Activated naive CD4-positive, alpha-beta T cell treated with Interleukin-2 at 50 U/mL for 16 hours (primary cell): ENCODE results near the gene CTSL.

Experiments used
- DNase-seq: peaks from one replicate; pipeline ENCODE4 v3.0.0-alpha.2; 2020

The CTSL gene

GRCh38 chr9:87725900-87726709 is at the start of gene CTSL:
Gene CTSL, plus strand, starts transcription at chr9:87726119. Its CDS starts 1,485 bp downstream, at chr9:87727604.
- peak; percentile 60 for DNase-seq

DNA sequence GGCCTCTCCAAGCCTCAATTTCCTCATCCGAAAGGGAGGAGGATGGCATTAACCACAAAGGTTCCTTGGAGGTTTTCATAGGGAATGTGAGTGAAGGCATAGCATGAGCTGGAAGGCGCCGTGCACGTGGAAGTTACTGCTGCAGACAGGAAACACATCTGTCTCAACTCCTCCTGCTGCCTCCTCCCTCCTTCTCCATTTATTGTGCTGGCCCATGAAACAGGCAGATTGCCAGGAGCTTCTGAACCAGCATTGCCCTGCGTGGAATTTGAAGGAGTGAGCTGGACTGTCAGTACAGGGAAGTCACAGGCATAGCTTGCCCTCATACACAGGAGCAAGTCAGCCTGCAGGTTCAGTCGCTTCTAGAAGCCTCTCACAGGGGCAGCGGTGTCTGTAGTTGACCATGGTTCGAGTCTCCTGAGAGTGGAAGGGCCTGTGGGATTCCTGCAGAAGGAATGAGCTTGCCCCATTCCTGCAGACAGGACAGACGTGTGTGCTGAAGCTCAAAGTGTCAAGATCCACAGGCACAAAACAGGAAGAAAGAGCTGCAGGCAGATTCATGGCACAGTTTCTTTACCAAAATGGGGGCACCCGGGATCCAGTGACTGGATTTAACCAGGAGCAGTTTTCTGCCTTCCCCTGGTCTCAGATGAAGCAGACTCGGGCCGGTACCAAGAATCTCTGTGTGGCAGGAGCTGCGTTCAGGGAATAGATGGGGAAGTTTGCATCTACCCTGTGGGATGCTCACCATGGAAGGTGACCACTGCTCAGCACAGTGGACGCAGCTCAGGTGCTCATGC is 48.7 kb upstream of the CTSL start:
- no peak for DNase-seq

DNA sequence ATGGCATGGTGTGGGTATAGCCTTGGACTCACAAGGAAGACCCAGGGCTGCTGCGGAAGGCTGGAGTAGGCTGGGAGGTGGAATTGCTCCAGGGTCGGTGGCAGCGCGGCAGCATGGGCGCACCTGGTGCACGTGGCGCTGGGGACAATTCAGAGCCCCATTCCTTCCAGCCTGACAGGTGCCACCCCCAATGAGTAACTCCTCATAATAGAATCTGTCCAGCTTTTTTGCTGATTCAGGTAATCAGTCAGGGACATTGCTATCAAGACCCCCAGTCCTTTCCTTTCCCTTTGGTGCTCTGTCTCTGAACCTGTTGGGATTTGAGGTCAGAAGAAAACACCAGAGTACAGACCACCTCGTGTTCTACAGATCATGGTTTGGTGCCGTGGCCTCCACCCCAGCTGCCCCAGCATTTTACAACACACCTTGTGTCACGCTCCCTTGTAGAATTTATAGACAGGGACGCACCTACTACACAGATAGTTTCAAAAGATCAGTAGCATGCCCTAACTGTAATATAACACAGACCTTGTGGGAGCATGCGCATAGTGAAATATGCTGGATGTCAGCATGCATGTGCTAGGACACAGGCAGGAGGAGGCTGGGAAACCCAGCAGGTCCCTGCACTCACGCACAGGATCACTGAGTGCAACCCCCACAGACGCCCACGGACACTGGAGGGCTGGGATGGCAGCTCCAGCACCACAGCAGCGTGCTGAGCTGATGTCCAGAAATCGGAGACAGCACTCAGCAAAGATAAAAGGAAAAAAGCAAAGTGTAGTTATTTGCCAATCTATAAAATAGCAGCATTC is 47.9 kb upstream of the CTSL start:
- no peak for DNase-seq

DNA sequence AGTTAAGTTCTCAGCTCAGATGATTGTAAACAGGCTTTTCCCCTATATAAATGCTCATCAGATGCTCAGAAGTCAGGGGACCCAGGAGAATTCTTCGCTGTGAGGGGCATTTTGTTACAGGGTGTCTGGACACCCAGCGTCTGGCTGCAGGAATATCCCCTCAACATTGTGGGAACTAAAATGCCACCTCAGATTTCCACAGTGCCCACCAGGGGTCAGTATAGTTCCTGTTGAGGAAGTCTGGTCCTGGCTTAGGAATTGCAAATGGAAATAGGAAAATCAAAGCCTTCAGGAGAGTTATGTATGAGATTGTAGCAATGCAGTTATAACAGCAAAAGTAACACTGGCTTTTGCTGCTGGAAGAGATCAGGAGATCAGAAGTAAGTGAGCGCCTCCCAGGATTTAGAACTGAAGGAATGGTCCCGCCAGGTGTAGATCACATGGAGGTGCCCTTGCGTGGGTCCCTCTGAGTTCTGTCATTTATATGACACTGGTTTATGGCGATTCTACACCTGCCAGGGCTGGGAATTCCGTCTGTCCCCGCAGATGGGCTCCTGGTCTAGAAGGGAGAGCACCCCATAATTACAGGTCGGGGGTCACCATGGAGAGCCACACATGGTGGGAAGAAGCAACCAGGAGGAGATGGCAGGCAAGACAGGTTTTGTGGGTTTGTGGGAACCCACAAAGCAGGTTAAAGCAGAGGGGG is 47.1 kb upstream of the CTSL start:
- DNase-seq, result peak; percentile 23

- DNase-seq, result no peak
Observed at GRCh38 chr9:87681271-87682061, 44.5 kb upstream of the CTSL start.

DNA sequence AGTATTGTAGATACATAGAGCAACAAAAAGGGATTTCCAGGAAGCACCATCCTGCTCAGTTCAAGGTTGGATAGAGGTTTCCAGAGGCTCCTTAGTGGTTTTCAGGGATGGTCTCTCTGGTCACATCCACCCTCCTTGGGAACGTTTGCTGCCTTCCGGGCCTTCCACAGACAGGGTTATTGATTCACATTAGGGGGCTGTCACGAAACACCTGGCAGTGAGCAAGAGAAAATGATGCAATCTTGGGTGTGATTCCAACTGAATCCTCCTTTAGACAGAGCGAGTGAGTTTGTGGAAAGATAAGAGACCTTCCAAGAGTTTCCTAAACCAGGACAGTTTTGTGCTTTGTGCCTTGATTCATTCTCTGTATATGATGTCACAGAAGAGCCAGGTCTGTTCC is 43.8 kb upstream of the CTSL start:
- DNase-seq, result no peak

DNA sequence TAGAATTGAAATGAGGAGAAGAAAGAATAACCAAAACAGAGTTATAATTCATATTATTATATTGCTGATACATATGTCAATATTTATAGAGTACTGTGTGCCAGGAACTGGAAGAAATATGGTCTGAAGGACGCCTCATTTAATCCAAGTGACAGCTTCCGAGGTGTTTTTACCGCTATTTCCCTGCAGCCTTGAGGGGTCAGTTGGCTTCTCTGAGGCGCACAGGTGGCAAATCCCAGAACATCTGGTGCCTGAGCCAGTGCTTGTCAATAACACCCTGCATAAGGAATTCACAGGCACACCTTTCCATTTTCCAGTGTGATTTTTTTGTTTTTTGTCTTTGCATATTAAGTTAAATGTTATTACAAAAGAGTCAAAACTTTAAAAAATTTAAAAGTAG is 43.3 kb upstream of the CTSL start:
- no peak for DNase-seq

GRCh38 chr9:87683751-87684626 is 41.9 kb upstream of the CTSL start:
- no peak for DNase-seq

GRCh38 chr9:87684627-87685219 is 41.2 kb upstream of the CTSL start:
- no peak for DNase-seq

- no peak for DNase-seq
Observed at GRCh38 chr9:87685441-87685840, 40.5 kb upstream of the CTSL start.

DNA sequence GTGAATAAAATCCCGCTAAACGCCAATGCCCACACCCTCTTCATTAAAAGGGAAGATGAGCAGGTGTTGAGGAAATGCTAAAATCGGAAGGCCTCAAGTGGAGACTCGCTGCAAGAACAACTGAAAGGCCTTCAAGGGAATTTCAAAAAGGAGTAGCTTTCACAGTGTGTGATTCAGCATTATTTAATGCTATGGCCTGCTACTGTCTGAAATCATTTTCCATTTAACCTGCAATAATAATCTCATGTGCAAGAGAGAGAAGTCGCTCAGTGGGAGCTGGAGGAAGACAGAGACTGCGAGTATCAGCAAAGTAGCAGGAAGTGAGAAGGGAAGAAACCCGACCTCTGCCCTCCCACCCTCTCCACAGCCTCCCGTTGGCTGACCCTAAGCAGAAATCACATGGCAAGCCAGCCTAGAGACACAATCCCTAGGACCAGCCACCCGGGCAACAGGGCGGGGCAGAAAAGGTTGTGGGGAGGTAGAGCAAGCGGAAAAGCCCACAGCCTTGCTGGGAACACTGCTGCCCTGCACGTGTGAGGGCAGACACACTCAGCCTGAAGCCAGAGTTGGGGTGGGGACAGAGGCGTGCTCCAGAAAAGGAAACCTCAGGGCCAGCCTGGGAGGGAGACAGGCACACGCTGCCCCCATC is 39.9 kb upstream of the CTSL start:
- no peak for DNase-seq

GRCh38 chr9:87686520-87687090 is 39.3 kb upstream of the CTSL start:
- DNase-seq, result no peak

GRCh38 chr9:87687207-87687606 is 38.7 kb upstream of the CTSL start:
- DNase-seq, result no peak

- DNase-seq, result no peak
Observed at GRCh38 chr9:87694236-87694755, 31.6 kb upstream of the CTSL start.

DNA sequence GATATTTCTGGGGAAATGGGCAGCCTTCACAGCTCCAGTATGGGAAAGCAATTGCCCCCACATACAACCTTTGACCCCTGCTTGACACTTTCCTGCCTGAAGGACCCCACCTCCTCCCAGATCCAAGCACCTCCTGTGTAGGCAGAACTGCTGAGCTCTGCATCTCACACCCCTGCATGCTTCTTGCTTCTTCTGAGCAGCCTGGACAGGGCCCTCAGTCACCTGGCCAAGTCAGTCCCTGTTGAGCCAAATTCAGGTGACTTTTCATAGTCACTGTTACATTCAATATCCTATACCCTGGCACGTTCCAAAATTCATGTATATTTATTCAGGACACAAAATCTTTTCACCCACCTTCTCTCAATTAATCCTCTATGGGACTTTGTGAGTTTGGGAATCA is 30.4 kb upstream of the CTSL start:
- no peak for DNase-seq

DNA sequence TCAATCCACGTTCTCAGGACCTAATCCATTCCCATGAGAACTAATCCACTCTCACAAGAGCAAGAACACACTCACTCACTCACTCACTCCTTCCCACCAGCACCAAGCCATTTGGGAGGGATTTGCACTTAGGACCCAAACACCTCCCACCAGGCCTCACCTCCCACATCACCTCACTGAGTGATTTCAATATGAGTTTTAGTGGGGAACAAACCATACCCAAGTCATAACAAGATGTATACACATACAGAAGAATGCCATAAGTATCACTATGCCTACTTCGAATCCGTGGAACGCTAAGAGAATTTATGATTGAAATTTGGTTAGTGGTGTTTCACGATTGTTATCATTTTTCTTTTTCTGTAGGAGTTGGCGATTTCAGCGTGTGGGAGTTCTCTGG is 29.3 kb upstream of the CTSL start:
- peak; percentile 24 for DNase-seq

DNA sequence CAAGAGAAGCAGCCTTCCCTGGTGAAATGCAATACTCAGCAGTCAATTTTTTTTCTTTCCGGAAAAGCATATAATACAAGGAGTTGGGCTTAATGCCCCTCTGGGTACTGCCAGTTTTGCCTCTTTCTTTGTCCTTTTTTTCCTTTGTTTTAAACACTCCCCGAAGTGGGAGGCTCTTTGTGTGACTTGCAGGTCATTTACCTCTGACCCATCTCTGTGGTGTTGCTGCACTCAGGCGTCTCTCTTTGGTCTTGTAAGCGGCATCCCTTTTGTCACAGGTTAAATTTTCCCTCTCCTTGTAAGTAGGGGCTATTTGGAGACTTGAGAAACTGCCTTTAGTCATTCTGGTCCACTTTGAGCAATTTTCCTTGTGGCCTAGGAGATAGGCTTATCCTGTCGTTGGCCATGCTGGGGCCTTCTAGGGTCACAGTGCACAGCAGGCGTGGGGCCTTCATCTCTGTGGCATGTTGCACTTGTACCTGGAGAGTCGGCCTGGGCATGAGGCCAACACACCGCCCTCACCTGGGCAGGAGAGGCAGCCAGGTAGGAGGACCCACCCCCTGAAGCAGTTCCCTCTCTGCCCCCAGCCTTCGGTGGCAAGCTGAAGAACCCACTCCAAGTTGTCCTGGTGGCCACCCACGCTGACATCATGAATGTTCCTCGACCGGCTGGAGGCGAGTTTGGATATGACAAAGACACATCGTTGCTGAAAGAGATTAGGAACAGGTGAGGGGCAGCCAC is 27.7 kb upstream of the CTSL start:
- no peak for DNase-seq

- DNase-seq, result no peak
Observed at GRCh38 chr9:87699835-87700234, 26.1 kb upstream of the CTSL start.

GRCh38 chr9:87701491-87701890 is 24.4 kb upstream of the CTSL start:
- no peak for DNase-seq
